OCI-LY7 (cell line): Measurements from ENCODE around the gene NMRAL1.

Experiments used
- CTCF ChIP-seq: fragments of 200-600 bp; sonication (generic); conservative IDR thresholded peaks from 2 replicates; pipeline ENCODE4 v1.5.1; 2014; ENCODE audit warnings: mild to moderate bottlenecking, antibody characterized with exemption, low read length, moderate library complexity, mixed read lengths
- EZH2phosphoT487 ChIP-seq: fragments of 200-600 bp; sonication (generic); IDR thresholded peaks from 2 replicates; pipeline ENCODE4 v1.6.1; 2018; ENCODE audit warnings: low read depth, borderline replicate concordance, mild to moderate bottlenecking, mixed run types, antibody characterized with exemption, low read length, moderate library complexity, mixed read lengths

- TF ChIP-seq CTCF (no peak), EZH2phosphoT487 (no peak)
These were observed 2.6 kb downstream of the NMRAL1 start for GRCh38 chr16:4471869-4472268.
